ENCODE data around the gene SCRN3.
"Not testable (repeated sequence)": the region's sequence is repeated elsewhere in the genome, so short reads cannot be mapped to it uniquely, and the experiment has no call there.

Gene SCRN3

DNA sequence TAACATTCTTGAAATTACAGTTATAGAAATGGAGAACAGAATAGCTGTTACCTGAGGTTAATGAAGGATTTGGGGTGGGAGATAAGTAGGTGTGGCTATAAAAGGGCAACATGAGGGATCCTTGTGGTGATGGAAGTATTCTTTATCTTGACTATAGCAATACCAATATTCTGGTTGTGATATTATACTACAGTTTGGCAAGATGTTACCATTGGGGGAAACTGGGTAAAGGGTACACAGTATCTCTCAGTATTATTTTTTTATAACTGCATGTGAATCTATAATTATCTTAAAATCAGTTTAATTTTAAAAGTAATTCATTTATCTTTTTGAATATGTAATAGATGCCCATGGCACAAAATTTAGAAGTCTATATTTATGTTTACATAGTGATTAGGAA is 8.1 kb downstream of the SCRN3 start:
- no peak for DNase-seq (ENCODE audit: low spot score)

DNA sequence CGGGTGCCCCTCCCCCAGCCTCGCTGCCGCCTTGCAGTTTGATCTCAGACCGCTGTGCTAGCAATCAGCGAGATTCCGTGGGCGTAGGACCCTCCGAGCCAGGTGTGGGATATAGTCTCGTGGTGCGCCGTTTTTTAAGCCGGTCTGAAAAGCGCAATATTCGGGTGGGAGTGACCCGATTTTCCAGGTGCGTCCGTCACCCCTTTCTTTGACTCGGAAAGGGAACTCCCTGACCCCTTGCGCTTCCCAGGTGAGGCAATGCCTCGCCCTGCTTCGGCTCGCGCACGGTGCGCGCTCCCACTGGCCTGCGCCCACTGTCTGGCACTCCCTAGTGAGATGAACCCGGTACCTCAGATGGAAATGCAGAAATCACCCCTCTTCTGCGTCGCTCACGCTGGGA is 14.5 kb downstream of the SCRN3 start:
- not testable (repeated sequence) for DNase-seq (ENCODE audit: low spot score)

DNA sequence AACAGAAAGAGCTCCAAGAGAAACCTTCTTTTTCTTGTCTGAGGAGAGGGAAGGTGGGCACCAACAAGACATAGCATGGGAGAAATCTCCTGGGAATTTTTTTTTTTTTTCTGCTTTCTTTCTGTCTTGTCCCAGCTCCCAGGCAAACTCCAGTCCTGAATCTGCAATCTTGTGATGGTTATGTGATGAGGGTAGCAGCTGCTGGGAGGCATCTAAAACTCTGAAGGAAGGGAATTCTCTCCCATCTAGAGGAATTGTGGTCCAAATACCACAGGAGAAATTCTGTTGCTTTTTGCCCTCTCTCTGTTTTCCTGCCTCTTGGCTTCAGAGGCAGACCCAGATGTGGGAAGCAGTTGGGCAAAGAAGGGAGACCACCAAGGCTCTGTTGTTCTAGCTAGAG is 16.7 kb downstream of the SCRN3 start:
- no peak for DNase-seq (ENCODE audit: low spot score)

DNA sequence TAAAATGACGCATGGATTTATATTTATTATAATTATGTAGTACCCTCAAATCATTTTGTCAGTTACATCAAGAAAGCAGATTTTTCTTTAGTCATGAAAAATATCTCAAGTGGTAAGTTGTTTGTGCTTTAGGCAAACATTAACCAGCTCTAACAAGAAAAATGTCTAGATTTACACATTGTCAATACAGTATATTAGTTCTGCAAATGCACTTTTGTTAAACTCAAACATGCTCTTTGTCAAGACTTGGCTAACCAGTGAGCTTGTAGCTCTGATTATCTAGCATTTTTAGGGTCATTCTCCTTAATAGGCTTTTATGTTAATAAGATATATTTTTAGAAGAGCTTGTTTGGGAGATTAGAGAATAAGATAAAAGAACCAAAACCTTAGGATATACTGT is 32.7 kb downstream of the SCRN3 start:
- DNase-seq (ENCODE audit: low spot score): no peak

DNA sequence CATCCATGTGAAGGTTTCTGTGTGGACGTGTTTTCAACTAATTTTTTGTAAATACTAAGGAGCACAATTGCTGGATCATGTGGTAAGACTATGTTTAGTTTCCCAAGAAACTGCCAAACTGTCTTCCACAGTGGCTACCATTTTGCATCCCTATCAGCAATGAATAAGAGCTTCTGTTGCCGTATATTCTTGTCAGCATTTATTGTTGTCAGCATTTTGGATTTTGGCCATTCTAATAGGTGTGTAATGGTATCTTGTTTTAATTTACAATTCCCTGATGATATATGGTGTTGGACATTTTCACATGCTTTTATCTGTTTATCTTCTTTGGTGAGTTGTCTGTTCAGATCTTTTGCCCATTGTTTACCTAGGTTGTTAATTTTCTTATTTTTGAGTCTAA is 34.5 kb downstream of the SCRN3 start:
- DNase-seq (ENCODE audit: low spot score): no peak

DNA sequence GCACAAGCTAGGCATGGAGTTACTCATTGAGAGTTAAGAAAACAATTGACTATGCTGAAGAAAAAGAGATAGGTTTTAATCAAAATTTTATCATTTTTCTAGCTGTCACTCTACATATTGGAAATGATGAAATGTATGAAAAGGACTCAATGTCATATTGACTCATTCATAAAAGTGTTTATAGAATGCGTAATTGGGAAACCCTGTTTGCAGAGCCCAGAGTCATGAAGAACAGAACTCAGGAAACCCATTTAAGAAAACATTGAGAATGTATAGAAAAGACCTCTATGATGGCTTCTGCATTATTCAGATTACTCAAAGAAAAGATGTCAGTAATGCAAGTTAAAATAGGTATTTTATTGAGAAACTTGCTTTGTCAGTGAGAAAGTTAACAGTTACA is 36.4 kb downstream of the SCRN3 start:
- no peak for DNase-seq (ENCODE audit: low spot score)

DNA sequence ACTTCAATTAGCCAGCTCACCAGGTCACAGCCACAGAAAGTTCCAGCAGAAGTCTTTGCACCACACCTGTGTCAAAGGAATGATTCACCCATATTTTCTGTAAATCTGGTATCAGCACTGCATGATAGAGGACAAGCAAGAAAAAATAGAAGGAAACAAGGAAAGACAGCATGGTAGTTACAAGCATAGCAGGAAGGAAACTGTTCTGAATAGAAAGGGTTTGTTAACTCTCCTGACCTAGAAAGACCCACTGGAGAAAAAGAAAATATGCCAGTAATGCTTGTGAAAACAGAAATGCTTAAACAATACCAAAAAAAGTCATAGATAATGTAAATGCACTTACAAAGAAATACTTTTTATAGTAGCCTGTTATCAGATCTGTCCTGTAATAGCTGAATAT is 40.8 kb downstream of the SCRN3 start:
- no peak for DNase-seq (ENCODE audit: low spot score)

DNA sequence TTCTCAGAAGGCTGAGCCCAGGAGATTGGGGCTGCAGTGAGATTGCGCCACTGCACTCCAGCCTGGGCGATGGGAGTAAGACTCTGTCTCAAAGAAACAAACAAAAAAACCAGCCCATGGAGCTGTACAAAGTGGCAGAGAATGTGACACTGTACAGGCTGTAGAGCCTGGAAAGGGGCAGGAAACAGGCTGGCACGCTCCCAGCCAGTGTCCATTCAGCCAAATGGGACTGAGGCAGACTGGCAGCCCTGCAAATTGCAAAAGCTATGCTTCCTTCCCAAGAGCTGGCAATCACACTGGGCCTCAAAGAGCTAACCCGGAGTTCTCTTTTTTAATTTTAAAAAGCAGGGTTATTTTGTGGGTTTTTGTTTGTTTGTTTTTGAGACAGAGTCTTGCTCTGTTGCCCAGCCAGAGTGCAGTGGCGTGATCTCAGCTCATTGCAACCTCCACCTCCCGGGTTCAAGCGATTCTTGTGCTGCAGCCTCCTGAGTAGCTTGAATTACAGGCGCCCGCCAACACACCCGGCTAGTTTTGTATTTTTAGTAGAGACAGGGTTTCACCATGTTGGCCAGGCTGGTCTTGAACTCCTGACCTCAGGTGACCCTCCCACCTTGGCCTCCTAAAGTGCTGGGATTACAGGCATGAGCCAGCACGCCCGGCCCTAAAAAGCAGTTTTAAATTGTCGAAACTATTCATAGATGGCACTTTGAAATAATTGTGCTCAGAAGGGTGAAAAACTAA is 42.8 kb downstream of the SCRN3 start:
- no peak for DNase-seq (ENCODE audit: low spot score)

DNA sequence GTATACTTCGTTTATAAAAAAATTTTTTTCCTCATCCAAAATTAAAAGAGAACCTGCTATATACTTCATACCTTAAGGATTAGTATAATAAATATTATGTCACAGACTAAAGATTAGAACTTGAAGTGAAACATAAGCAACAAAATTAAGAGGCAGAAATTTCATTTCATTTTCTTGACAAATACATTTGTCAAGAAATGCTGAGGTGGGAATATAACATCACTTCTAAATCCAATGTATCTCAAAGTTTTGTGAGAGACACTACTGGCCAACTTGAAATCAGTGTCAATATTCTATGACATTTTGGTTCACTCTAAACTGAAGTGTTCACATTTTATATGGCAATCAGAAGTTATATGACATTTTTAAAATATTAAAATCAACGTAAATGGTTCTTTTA is 43.8 kb downstream of the SCRN3 start:
- DNase-seq (ENCODE audit: low spot score): no peak

DNA sequence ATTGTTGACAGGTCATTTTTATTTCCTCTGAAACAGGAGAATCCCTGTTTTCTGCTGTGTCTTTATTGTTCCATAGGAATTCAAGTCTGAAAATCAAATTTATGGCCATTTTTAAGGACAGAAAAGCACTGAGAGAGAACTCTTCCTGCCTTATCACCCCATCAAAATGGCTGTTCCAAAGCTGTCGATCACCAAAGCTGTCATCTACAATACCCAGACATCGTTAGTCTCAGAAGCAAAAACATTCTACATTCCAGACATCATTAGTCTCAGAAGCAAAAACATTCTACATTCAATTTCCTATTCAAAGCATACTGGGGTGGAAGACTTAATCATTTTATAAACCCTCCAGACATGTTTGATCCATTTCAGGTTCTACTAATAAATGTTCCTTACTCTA is 44.4 kb downstream of the SCRN3 start:
- no peak for DNase-seq (ENCODE audit: low spot score)

DNA sequence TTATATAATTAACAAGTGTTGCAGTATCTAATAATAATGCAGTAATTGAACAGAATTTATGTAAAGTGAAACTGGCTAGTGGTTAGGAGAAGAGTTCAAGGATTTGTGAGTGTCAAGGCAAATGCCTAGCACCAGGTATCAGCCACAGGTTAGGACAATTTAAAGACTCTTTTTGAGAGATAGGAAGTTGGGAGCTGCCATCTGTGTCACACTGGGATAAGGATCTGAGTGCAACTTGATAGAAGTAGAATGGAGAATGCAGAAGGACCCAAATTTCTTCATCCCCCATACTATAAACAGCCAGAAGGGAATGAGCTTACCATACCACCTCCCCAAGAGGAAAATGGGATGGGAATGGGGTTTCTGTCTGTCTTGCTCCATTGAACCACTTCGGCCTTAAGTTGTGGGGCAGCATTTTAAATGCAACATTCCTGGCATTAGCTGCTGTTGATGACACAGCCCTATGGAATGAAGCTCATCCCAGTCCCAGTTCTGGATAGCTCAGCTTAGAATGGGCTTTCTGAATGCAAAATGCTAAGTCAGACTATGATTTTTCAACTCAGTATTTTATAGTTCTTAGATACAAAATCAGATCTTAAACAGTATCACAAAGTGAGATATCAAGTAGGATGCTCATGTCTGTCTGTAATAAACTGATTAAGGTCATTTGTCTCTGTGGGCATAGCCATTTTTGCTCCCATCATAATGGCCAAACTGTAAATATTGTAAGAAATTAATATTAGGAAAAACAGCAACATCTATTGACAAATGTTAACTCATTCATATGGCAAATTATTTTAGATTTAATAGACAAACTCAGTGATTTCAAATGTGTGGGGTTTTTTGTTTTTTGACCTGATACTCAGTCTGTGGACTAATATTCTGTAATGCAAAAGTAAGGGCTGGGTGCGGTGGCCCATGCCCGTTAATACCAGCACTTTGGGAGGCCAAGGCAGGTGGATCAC is 47.3 kb downstream of the SCRN3 start:
- peak; percentile 85 for DNase-seq (ENCODE audit: low spot score)

DNA sequence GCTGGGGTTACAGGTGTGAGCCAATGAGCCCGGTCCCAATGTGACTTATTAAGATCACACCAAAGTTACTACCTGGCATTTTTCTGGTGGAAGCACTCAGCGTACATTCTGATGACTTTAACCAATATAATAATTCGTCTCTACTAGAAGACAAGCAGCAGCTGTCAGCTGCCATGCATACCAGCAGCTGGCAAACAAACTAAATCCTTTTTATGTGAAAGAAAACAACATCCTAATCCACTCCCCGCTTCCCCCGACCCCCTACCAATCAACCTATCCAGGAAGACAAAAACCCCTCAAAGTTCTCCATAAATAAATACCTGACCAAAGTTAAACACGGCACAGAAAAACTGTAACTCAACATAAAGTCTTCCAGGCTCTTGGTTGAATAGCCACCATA is 49.2 kb downstream of the SCRN3 start:
- DNase-seq (ENCODE audit: low spot score): no peak

DNA sequence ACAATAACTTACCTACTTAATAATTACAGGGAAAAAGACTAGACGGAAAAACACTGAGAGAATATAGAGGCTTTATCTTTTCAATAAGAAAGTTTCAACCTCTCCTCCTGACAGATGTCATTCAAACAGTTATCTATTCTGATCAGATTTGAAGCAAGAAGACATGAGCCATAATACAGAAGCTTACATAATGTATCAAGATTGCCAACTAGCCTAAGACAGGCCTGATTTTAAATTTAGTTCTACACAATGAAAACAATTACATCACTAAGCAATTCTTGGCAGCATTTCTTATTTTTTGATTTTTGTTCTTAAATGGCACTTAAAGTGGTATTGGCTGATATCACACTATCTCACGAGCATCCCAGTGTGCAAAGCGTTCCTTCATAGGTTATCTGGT is 49.7 kb downstream of the SCRN3 start:
- DNase-seq (ENCODE audit: low spot score): no peak

DNA sequence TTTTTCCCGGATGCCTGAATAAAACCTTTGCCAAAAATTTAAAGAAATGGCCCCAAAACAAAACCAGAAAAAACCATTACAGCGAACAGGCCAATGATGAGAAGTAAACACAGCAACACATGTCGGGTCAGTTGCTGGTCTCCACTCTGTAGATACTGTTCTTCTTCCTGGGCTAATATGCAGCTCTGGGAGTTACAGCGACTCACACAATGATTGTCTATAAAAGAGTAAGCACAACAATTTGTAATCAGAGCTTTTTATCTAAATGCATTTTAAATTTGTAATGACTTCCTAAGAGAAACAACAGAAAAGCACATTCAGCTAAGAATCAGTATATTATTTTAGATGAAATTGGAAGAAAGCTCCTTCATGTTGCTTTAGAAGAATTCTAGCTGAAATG is 51.0 kb downstream of the SCRN3 start:
- DNase-seq (ENCODE audit: low spot score): no peak

DNA sequence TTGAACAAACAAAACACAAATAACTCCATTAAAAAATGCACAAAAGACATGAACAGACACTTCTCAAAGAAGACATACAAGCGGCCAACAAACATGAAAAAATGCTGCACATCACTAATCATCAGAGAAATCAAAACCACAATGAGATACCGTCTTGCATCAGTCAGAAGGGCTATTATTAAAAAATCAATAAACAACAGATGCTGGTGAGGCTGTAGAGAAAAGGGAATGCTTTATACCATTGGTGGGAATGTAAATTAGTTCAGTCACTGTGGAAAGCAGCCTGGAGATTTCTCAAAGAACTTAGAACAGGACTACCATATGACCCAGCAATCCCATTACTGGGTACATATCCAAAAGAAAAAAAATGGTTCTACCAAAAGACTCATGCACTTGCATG is 53.5 kb downstream of the SCRN3 start:
- DNase-seq (ENCODE audit: low spot score): no peak

DNA sequence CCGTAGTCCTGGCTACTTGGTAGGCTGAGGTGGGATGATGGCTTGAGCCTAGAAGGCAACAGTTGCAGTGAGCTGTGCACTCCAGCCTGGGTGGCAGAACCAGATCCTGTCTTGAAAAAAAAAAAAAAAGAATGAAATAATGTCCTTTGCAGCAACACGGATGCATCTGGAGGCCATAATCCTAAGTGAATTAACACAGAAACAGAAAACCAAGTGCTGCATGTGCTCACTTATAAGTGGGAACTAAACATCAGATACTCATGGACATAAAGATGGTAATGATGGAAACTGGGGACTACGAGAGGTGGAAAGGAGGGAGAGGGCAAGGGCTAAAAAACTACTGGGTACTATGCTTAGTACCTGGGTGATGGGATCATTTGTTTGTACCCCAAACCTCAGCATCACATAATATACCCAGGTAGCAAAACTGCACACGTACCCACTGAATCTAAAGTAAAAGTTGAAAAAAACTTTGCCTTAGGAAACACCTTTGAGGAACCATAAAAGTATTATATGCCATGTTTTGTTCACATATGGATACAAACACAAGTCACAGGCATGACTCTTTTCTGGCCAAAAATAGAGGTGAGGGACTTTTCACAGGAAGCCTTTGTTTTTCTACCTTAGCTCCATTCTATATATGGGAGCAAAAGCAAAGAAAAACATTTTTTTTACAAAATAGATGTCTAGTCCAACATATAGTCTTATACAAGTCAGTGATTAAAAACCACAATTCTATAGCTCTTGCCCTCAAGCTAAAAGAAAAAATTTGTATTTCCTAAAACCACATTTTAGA is 54.7 kb downstream of the SCRN3 start:
- DNase-seq (ENCODE audit: low spot score): no peak

DNA sequence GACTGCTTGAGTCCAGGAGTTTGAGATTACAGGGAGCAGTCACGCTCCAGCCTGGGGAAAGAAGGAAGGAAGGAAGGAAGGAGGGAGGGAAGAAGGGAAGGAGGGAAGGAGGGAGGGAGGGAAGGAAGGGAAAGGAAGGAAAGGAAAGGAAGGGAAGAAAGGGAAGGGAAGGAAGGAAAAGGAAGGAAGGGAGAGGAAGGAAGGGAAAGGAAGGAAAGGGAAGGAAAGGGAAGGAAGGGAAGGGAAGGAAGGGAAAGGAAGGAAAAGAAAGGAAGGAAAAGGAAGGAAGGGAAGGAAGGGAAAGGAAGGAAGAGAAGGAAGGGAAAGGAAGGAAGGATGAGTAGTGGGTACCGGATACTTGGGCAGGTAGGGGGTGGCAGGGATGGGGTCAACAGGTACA is 59.0 kb downstream of the SCRN3 start:
- no peak for DNase-seq (ENCODE audit: low spot score)

DNA sequence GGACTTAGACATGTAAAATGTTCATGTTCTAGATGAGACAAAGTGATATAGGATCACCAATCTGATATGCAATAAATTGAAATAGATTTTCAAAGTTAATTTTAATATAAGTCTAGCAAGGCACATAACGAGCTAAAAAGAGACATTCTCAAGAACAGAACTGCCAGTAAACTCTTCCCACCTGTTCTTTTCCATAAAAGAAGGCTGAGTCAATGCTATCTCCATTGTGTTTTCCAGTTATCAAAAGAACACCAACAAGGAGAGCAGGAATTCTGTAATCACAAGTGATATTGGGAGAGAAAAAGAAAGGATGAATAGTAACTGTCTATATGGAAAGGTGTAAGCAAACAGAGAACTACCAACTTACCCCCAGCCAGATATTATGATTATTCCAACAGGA is 65.7 kb downstream of the SCRN3 start:
- no peak for DNase-seq (ENCODE audit: low spot score)

DNA sequence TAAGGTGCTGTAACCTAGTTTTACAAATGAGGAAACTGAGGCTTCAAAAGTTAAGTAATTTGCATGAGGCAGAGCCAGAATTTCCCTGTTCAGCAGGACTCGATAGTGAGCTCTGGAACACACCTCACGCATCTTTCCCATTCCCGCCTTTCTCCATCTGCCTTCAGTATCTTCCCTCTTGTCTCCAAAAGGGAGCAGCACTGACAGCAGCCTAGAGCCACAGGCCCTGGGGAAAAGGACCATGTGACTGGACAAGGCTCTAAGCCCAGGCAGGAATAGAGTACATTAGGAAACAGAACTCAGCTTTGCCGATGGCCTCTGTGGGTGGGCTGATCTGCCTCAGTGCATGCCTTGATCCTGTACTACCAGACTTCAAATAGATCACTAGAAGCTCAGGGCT is 69.8 kb downstream of the SCRN3 start:
- DNase-seq (ENCODE audit: low spot score): no peak

DNA sequence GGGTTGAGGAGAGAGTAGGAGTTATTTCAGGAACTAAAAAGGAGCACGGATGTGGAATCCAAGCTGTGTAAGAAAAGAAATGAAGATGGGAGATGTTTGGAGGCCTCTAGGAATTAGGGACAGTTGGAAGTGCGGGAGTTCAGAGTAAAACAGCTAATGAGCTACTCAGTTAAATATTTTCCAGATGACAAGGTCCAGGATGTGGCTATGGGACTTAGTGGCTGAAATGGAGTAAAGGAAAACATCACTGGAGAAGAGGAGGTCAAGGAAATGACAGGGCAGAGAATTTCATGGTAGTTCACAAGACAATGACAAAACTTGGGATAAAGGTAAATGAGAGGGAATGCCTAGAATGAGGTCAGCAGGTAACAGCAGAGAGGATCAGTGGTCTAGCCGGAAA is 78.3 kb downstream of the SCRN3 start:
- peak; percentile 10 for DNase-seq (ENCODE audit: low spot score)

DNA sequence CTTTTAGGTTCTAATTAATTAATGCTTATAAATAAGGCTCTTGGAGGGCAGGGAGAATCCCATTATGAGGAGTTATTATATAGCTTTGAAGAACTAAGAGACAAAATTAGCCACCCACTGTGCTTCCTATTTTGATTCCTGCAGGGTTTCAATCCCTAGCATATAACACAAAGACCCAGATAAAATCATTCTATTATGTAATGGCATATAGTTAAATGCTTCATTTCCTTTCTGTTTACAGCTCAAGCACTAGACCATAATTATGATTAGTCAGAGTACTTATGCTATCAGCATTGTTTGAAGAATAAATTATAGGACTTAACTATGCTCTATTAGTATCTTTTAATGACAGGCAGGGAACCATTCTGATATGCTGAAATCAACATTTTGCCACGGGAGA is 82.2 kb downstream of the SCRN3 start:
- DNase-seq (ENCODE audit: low spot score): no peak
